Glomerular visceral epithelial cell (primary cell): Measurements from ENCODE around the gene SPAG8.

ENCODE experiments used
- DNase-seq: peaks from one replicate; pipeline ENCODE4 v3.0.0-alpha.2; 2016; ENCODE audit errors: extremely low spot score

SPAG8 gene

DNA sequence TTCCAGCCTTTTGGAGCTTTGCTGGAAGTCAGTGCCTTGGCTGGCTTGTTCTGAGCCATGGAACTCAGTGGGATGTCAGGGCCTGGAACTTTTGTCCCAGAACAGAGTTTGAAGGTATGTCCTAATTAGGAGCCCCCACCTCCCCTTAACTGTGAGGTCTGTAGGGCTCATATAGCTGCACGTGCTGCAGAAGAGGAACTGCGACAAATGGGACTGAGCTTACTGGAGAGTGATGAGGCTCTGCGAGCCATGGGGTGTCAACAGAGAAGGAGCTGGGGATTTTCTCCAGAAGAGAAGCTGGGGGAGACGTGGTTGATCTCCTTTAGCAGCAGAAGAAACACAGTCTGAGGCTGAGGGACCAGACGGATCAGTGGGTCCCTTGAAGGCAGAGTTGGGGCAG lies 27.9 kb upstream of the SPAG8 start:
- no peak for DNase-seq

DNA sequence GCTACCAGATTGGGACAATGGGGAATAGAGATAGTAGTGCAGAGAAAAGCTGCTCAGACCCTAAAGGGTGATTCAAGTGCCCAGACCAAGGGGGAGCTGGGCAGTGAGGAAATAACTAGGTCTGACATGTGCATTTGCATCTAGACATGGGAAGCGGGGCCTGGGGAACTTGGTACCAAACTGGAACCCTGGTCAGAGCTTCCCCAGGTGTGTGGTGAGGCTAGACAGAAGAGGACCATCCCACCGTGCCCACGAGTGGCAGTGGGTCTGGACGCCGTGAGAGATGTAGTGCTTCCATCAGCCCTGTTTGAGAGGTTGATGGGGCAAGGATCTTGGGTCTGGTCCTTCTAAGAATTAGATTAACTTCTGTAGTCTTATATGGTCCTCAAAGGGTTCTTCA lies 24.5 kb upstream of the SPAG8 start:
- DNase-seq, result no peak

DNA sequence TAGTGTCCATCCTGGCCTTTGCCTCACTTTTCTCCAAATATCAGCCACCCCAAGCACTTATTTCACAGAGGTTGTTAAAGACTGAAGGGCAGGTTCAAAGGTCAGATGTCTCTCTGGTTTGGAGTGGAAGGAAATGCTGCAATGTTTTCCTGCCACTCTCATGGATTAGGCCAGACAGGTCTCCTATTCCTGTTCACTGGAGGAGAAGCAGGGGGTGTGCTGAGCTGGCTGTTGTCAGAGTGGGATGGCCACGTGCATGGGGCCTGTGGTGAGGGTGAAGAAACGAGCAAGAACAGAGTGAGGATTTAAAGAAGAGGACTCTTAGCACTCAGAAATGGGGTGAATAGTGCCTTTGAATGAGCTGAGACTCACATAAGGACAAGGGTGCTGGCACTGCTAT lies 23.7 kb upstream of the SPAG8 start:
- no peak for DNase-seq

DNA sequence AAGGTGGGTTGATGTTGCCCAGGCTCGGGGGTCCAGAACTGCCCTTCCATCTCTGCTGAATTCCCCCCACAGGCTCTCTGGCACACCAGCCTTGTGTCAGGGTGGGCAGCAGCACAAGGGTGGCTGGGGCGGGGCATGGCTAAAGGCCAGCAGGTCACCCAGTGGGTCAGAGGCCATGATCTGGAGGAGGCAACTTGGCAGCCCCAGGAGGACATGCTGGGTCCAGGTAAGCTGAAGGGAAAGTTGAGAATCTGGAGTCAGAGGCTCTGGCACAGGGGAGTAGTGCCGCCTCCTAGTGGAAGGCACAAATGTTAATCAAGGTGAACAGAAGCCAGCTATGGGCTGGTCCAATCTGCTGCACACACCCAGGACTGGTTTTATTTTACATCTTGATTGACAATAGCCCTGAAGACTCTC lies 23.2 kb upstream of the SPAG8 start:
- DNase-seq, result no peak

DNA sequence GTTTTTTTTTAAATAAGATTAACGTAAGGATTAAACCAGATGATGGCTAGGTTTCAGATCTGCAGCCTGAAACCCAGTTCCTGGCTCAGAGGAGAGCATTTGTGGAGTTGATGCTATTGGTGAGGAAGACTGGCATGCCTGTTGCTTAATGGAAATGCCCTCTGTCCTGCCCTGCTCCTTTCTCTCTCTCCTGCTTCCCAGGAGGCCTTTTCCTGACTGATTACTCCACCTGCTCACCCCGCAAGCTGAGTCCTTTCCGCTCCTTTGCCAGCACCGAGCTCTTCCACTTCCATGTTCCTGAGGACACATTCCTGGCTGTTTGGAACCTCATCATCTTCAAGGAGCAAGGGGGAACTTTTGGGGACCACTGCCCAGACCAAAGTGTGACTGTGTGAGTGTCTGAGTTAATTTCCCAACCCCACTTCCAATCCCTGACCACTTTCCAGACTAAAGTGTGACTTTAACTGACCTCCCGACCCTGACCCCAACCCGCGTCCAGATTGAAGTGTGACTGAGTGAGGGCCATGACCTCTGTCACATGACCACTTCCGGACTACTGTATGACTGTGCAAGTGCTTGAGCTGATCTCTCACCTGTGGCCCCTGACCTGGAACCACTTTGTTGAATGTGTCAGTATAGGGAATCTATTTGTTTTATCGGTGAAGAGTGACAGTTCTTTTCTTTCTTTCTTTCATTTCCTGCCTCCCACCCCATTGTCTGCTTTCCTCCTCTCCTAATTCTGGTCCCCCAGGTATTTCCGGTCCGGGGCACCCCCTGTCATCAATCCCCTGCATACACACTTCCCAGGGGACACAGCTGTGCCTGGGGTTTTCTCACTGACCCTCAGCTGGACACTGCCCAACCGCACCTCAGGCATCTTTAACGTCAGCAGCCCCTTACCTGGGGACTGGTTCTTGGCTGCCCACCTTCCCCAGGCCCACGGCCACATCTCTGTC lies 22.5 kb upstream of the SPAG8 start:
- DNase-seq, result no peak

DNA sequence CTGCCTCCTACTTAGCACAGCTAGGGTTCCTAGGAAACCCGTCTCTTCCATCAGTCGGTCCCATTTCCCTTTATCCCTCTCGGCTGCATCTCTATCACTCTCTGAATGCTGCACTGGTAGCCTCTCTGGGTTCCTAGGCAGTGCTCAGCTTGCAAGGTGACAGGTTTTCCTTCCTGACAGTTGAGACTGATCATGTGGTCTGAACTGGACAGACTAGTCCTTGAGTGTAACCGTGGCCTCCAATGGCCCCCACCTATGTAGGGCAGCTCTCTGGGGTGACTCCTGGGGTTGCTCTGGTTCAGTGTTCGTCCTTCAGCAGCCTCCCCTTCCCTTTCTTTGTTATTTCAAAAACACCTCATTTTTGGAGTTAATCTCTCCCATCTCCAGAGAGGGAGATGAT lies 20.8 kb upstream of the SPAG8 start:
- DNase-seq, result no peak

DNA sequence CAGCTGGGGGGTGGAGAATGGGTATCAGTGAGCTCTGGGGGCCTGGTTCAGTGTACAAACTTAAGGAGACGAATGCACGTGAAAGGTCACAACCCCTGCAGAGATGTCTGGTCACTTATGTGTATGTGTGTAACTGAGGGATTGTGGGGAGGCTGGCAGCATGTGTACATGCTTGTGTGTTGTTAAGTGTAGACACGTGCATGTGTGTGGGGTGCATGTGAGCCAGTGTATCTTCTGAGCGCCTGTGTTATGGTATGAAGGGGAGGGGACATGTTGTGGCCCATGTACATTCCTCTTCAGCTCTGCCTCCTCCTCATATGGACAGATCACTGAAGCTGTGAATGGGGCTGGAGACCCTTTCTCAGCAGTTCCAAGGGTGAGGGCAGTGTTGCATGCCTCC lies 19.0 kb upstream of the SPAG8 start:
- no peak for DNase-seq

DNA sequence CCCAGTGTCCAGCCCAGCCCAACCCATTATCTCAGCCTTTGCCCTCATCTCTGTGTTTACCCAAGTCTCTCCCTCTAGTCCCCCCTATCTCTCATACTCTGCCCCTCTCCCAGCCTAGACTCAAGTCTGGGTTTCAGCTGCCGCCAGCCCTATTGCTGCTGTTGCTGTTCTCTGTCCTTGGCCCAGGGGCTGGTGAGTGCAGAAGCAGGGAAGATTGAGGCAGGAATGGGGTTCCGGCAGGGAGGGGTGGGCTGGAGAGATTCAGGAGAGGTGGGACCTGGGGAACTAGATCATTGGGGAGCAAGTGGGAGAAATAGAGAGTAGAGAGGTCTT lies 17.7 kb upstream of the SPAG8 start:
- DNase-seq, result no peak

DNA sequence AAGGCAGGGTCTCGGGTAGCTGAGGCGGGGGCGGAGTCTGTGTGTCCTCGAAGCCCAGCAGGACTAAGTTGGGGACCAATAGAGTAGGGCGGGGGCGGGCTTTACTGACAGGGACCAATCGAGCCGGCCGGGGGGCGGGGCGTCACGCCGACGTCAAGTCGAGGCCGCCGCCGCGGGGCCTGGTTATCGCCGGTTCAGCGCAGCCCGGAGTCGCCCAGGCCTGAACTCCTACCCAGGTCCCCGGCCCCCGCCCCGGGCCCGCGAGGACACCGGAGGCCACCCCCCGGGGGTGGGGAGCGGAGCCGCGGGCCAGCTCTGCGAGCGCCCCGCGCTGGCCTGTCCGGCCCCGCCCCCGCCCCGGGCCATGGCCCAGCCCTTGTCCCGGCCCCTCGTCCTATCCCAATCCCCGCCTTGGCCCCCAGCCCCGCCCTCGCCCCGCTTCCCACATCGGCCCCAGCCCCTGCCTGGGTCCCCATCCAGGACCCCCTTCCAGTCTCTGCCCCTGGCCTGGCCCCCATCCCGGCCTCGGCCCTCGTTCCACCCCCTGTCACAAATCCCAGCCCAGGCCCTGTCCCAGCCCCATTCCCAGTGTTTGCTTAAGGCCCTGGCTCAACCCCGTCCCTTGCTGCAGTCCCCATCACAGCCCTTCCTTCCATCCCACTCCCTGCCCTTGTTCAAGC lies 17.2 kb upstream of the SPAG8 start, which contains the start of gene TMEM8B:
Gene TMEM8B, plus strand, starts transcription at position 145 of the 680 bp plus-strand sequence. Its CDS starts 220 bp downstream, at position 365.
- DNase-seq, result peak; percentile 88

DNA sequence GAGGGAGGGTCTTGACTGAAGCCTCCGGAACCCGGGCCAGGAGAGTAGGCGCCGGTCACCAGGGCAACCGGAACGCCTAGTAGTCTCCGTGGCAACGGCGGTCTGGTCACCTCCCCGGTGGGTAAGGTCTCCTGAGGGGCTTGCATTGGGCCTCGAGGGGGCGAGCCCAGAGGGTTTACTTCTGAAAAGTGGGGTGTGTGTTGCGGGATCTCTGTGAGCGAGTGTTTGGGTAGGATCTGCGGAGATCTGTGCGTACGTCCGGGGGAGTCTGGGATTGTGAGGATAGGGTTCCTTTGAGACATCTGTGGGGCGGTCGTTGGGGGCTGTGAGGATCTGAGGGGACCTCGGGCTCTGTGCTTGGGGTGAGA lies 16.6 kb upstream of the SPAG8 start, which contains the start of gene FAM221B:
Gene FAM221B, minus strand, starts transcription at position 17 of the 368 bp plus-strand sequence. CDS start 2,571 bp downstream, outside the sequence.
- no peak for DNase-seq

DNA sequence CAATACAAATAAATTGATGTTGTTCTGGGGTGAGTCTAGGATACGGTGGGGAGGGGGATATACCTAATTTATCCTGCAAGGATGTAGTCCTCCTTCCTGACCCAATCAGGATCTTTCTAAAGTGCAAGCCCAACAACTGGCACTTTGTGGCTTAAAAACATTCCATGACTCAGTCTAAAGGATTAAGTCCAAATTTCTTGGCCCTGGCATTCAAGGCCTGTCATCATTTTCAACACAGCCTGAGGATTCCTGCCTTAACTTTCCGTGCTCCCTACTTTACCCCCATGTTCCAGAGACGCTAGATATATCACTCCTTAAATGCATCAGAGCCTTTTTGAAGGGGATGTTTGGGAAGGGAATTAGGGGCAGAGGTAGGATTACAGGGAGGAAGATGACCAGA lies 15.4 kb upstream of the SPAG8 start:
- no peak for DNase-seq

DNA sequence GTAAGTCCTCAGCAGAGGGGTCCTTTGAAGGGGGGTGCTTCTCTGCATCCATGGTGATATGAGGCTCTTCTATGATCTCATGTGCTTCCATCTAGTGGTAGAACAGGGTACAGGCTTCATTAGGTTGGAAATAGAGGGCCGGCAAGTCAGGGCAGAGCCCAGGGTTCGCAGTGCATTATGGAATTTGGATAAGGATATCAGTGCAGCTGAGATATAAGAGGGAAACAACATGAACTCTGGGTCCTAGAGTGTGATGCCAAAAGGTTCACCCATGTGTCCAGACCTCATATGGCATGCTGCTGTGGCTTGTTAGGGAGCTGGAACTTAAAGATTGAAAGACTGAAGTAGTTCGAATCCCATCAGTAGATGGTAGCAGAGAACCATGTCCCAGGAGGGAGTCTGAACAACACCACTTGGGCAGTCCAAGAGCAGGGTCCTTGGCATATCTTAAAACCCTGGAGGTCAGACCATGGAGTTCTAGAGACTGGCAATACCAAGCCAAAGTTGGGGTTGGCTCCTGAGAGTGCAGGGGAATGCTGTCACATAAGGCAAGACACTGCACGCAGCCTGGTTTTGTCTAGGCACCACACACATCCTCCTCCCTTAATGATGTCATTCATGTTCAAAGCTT lies 14.1 kb upstream of the SPAG8 start:
- DNase-seq, result peak; percentile 56

DNA sequence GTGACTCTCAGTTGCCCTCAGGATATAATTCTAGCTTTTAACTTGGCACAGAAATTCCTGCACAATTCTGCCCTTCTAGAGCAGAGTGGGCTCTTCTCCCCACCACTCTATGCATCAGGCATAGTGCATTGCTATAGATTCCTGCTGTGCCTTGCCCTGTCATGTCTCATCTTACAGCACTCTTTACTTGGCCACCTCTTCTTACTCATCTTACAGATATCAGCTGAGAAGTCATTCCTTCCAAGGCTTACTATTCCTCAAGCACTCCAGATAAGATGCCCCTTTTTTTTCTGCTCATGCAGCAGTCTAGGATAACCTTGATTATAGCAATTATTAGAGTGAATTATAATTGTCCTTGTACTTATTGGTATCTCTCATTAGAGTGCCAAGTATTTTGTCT lies 10.9 kb upstream of the SPAG8 start:
- DNase-seq, result no peak

DNA sequence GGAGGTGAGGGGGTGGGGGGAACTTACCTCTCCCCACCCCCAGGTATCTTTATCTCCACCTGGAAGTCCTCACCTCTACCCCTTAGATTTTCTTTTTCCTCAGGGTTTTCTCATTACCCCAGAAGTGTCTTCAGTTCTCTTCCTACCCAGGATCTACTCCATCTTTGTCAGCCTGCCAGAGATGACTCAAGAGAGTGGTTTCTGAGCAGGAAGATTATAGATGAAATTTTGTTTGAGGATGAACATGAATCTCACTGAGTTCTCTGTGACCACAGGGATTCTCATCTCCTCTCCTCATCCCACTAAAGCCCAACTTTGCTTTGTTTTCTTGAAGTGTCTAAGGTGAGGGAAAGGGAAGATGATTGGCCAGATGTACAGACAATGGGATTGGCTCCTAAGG lies 8.0 kb upstream of the SPAG8 start:
- DNase-seq, result peak; percentile 62

DNA sequence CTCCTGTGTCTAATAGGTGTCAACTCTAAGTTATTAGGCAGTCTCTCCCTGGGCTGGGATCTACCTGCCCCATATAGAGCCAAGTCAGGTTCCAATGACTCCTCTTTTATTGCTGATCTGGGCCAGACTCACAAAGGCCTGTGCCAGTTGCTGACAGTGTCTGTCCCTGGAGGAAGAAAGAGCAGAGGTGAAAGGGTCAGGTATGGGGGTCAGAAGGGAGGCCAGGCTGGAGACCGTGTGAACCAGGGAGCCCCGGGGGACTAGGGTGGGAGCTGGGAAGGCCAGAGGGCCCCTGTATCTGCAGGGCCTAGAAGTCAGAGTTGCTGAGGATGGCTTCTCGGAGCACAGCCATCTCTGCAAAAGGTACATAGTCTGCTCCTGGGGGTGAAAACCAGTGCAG lies 6.3 kb upstream of the SPAG8 start:
- no peak for DNase-seq

DNA sequence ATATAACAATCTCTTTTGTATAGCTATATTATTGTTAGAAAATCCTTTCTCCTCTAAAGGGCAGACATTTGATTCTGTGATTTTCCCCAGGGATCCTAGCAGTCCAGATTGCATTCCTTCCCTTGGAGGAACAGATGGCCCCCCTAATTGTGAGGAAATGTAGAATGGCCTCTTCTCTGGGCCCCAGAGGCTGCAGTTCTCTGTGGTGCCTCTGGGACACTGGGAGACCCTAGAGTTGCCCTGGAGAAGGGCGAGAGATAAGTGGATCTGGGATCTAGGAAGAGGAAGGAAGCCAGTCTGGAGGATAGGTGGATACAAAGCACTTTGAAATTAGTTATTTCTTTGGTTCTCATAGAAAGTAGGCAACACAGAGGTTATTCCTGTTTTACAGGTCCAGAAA lies 4.6 kb upstream of the SPAG8 start:
- no peak for DNase-seq

DNA sequence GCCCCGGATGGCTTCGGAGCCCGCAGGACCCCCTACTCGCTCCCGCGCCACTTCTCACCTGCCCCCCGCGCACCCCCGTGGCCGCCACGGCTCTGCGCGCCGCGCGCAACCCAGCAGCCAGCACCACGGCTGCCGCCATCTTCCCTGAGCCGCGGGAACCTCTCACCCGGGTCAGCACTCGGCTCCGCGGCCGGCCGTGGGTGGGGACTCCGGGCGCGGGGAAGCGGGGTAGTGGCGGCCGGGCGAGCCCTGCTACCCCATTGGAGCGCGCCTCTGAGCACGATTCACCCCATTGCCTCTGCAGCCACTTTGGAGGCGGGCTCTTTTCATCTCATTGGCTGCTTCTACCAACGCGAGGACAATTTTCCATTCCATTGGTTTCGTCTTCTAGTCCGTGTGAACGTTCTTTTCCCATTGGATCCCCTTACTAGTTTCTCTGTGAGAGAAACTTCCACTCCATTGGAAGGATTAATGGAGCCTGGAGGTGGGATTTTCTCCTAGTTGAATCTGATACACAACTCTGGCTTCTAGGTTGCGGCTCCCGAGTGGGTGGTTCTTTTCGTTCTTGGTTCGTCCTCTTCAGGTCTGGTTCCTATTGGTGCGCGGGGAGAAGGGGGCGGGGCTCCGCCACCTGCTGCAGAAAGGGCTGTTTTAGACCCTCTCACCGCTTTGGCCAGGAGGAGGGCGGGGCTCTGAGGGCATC lies 2.9 kb upstream of the SPAG8 start, which contains the start of gene HINT2:
Gene HINT2, minus strand, starts transcription at position 202 of the 703 bp plus-strand sequence. Its CDS starts 63 bp downstream, at position 139.
- peak; percentile 98 for DNase-seq

DNA sequence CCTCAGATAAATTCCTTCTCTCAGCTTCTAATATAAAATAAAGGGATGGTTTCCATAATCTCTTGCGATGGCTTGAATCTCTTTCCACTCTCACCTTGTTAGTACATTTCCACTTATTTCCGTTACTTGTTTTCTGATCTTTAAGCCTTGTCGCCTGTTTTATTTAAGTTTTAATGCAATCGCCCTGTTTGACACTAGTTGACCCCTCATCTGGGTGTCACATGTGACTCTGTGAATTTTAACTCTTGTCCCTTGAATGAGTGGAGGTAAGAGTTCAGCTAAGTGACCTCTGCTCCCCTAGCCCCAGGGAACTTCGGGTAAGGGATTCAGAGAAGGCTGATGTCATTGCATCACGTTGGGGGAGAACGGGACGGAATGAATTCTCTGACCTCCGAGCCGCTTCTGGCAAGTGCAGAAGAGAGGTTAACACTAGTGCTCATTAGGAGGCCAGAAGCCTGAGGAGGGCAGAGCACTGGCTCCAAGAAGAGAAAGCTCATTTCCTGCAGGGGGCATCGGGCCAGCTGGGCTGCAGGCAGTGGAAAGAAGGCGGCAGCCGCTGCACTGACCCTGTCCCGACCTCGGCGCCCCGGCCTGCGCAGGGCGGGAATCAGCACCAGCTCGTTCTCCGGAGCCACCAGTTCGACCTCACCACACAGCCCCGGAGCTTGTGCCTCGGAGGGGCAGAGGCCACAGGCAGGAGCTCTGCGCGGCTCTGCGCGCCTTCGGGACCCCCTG lies 2.2 kb upstream of the SPAG8 start:
- peak; percentile 71 for DNase-seq

DNA sequence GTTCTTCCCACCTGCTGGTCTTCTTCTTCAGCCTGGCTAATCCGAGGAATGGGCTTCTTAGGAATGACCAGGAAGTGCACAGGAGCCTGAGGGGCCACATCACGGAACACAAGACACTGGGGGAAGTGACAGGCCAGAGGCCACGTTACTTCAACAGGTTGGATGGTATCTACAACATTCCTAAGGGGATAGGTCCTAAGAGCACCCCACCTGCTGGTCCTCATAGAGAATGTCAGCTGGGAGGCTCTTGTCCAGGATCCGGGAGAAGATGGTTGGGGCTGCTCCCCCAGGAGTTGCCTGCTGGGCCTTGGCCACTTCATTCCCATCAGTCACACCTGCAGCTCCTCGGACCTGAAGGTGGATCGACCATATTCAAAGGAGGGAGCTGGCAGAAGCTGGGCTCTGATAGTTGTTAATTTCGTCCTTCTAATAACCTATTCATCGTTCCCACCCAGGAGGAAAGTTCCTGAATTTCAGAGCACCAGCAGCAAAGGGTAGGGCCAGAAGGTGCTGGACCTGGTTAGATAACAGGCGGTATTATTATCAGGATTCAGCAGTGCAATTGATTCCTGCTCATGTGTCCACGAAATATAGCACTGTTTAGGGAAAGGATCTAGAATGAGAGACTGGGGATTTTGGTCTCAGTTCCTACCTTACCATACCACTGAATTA lies 1.5 kb upstream of the SPAG8 start:
- peak; percentile 61 for DNase-seq

DNA sequence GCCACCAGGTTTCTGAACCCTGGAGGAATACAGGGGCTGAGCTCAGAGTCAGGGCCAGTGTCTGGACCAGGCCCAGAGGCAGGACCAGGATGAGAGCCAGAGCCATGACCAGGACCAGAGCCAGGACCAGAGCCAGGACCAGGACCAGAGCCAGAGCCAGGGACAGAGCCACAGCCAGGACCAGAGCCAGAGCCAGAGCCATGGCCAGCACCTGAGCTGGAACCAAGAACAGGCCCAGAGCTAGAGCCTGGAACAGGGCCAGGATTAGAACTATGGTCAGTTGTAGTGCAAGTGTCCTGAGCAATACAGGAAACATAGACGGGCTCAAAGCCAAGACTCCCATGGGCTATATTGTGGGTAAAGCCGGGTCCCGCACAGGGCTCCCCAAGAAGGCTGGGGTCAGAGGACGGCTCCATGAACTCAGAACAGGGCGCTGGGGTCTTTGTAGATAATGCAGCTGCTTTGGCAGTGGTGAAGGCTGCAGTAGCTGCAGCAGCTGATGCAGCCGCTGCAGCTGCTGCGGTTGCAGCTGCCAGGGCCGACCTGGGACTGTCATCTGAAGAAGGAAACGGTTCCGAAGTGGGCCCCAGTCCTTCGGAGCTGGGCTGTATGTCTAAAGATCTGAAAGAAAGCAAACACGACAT lies 559 bp downstream of the SPAG8 start:
- DNase-seq, result no peak
